ENCODE results near the gene PRRT1B.

Gene PRRT1B

DNA sequence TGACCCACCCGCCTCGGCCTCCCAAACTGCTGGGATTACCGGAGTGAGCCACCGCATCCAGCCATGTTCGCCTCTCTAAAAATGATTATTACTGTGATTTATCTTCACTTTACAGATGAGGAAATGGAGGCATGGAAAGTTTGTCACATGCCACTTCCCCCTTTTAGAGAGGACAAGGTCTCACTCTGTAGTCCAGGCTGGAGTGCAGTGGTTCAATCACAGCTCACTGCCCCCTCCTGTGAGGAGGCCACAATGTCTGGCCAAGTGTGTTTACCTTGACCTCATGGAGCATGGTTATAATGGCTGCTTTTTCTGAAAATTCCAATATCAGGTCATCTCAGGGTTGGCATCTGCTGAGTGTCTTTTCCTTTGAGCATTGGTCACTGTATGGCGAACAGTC, 6.7 kb downstream of the PRRT1B start:
- no peak for TF ChIP-seq FOXP2 (optimal IDR thresholded peaks at IDR 0.05; ENCODE audit: borderline replicate concordance, extremely low read depth, extremely low read length, insufficient read depth)

DNA sequence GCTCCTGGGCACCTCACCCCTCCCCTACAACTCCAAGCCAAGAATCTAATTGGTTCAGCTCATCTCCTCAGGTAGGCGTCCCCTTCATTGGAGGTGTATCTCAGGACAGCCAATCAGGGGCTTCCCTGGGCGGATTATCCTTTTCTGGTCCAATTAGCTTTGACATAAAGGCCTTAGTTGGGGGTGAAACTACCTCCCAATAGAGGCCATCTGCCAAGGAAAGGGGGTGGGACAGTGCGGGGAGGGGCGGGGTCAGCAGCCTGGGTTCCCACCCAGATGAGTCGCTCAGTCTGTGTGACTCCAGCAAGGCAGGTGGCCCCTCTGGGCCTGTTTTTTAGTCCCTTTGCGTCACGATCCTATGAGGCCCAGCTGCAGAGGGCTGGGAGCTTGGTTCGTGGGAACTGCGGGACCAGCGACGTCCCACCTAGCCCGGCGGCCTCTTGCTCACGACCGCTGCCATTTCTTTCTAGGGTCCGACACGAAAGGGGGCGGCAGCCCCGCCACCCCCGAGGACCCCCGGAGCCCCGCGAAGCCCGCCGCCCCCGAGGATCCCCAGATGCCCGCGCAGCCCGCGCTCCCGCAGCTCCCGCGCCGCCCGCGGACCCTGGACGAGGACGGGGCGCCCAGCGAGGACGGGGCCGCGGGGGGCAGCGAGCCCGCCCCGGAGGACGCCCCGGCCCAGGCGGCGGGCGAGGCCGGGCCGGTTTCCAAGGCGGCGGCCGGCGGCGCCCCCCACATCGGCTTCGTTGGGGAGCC, 8.9 kb downstream of the PRRT1B start:
- TF ChIP-seq TAF1 (IDR thresholded peaks at IDR 0.05; ENCODE audit: borderline replicate concordance, insufficient read depth, low read length) (no peak), SIN3A (IDR thresholded peaks at IDR 0.05; ENCODE audit: borderline replicate concordance, insufficient read depth, low read length) (no peak), POLR2AphosphoS5 (IDR thresholded peaks at IDR 0.05; ENCODE audit: low read depth, low read length) (no peak), FOXP2 (optimal IDR thresholded peaks at IDR 0.05; ENCODE audit: borderline replicate concordance, extremely low read depth, extremely low read length, insufficient read depth) (no peak)
- TF ChIP-seq, protein P1, sequence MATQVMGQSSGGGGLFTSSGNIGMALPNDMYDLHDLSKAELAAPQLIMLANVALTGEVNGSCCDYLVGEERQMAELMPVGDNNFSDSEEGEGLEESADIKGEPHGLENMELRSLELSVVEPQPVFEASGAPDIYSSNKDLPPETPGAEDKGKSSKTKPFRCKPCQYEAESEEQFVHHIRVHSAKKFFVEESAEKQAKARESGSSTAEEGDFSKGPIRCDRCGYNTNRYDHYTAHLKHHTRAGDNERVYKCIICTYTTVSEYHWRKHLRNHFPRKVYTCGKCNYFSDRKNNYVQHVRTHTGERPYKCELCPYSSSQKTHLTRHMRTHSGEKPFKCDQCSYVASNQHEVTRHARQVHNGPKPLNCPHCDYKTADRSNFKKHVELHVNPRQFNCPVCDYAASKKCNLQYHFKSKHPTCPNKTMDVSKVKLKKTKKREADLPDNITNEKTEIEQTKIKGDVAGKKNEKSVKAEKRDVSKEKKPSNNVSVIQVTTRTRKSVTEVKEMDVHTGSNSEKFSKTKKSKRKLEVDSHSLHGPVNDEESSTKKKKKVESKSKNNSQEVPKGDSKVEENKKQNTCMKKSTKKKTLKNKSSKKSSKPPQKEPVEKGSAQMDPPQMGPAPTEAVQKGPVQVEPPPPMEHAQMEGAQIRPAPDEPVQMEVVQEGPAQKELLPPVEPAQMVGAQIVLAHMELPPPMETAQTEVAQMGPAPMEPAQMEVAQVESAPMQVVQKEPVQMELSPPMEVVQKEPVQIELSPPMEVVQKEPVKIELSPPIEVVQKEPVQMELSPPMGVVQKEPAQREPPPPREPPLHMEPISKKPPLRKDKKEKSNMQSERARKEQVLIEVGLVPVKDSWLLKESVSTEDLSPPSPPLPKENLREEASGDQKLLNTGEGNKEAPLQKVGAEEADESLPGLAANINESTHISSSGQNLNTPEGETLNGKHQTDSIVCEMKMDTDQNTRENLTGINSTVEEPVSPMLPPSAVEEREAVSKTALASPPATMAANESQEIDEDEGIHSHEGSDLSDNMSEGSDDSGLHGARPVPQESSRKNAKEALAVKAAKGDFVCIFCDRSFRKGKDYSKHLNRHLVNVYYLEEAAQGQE (IDR thresholded peaks at IDR 0.05; ENCODE audit: insufficient read depth in 1 of 2, low read depth in 2 of 2, low read length in 2 of 2): no peak

DNA sequence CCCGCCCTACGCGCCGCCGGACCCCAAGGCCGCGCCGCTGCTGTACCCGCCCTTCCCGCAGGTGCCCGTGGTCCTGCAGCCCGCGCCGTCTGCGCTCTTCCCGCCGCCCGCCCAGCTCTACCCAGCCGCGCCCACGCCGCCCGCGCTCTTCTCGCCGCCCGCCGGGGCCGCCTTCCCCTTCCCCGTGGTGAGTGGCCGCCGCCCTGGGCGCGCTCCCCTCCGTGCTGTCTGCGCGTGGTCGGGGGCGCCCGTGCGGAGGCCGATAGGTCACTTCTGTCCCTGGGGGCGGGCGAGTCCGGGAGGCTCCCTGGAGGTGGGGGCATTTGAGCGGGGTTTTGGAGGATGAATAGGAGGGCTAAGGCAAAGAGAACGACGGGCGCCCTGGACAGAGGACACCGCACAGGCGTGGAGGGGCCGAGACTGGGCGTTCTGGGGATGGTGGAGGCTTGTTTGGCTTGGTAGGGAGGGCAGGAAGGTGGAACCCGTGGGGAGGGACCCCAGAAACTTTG, 9.6 kb downstream of the PRRT1B start:
- TF ChIP-seq SIN3A (IDR thresholded peaks at IDR 0.05; ENCODE audit: borderline replicate concordance, insufficient read depth, low read length) (no peak), POLR2AphosphoS5 (IDR thresholded peaks at IDR 0.05; ENCODE audit: low read depth, low read length) (no peak), FOXP2 (optimal IDR thresholded peaks at IDR 0.05; ENCODE audit: borderline replicate concordance, extremely low read depth, extremely low read length, insufficient read depth) (no peak), TAF1 (IDR thresholded peaks at IDR 0.05; ENCODE audit: borderline replicate concordance, insufficient read depth, low read length) (no peak)
- TF ChIP-seq, protein P1 (IDR thresholded peaks at IDR 0.05; ENCODE audit: insufficient read depth in 1 of 2, low read depth in 2 of 2, low read length in 2 of 2): no peak

DNA sequence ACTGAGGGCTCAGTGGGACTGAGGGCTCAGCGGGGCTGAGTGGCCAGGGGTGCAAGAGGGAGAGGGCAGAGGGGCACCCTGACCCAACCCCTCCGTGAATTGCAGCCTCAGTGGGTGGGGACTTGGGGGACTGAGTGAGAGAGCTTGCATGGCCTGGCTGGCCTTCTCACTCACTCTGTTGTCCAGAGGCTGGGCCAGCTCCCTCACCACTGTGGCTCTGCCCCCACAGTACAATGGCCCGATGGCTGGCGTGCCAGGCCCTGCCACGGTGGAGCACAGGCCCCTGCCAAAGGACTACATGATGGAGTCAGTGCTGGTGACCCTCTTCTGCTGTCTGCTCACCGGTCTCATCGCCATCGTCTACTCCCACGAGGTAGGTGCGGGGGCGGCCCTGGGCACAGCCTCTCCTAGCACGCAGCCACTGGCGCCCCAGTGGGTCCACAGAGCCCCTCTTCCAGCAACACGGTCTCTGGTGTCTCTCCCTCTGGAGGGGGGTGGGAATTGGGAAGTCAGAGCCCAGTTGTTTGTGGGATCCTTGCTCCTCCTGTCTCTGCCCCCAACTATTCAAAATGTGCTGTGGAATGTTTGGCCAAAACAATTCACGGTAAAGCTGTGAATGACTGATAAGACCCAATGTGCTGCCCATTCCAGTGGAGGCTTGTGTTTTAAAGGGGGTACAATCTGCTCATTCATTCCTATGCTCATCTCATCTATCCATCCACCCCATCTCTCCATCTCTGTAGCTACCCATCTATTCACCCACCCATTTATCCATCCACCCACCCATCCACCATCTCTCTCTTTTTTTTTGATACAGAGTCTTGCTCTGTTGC, 10.7 kb downstream of the PRRT1B start:
- TF ChIP-seq SIN3A (IDR thresholded peaks at IDR 0.05; ENCODE audit: borderline replicate concordance, insufficient read depth, low read length) (no peak), TAF1 (IDR thresholded peaks at IDR 0.05; ENCODE audit: borderline replicate concordance, insufficient read depth, low read length) (no peak), FOXP2 (optimal IDR thresholded peaks at IDR 0.05; ENCODE audit: borderline replicate concordance, extremely low read depth, extremely low read length, insufficient read depth) (no peak), POLR2AphosphoS5 (IDR thresholded peaks at IDR 0.05; ENCODE audit: low read depth, low read length) (no peak)
- TF ChIP-seq, protein P1 (IDR thresholded peaks at IDR 0.05; ENCODE audit: insufficient read depth in 1 of 2, low read depth in 2 of 2, low read length in 2 of 2): no peak

DNA sequence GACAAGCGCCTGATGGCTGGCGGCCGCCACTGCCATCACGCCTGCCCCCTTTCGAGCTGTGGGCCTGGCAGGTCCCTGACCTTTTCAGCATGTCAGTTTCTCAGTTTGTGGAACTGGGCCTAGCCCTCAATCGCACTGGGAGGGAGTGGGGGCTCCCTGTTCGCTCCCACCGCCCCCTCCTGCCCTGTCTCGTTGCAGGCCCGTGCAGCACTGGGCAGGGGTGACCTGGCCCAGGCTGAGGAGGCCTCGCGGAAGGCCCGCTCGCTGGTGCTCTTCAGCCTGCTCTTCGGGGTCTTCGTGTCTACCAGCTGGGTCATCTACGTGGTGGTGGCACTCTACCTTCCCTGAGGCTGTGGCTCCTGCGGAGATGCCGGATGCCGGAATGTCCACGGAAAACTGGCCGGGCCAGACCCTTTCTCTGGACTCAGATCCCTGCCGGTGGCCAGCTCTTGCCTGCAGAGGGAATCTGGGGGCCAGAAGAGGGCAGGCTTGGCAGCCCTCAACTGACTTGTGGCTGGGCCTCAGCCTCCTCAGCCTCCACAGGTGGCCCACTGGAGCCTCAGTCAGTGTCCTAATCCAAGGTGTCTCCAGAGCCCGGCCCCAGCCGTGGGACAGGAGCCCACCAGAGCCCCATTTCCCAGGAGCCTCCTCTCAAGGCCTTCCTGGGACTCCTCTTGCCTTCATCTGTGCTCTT, 12.7 kb downstream of the PRRT1B start:
- no peak for TF ChIP-seq POLR2AphosphoS5 (IDR thresholded peaks at IDR 0.05; ENCODE audit: low read depth, low read length)
- no peak for TF ChIP-seq FOXP2 (optimal IDR thresholded peaks at IDR 0.05; ENCODE audit: borderline replicate concordance, extremely low read depth, extremely low read length, insufficient read depth)
- TF ChIP-seq TAF1 (IDR thresholded peaks at IDR 0.05; ENCODE audit: borderline replicate concordance, insufficient read depth, low read length): no peak
- TF ChIP-seq, protein P1 (IDR thresholded peaks at IDR 0.05; ENCODE audit: insufficient read depth in 1 of 2, low read depth in 2 of 2, low read length in 2 of 2): no peak
- TF ChIP-seq SIN3A (IDR thresholded peaks at IDR 0.05; ENCODE audit: borderline replicate concordance, insufficient read depth, low read length): no peak
